GM12878 (cell line): Measurements from ENCODE around the gene PIGU. TPM values are rescaled to one million over a fixed set of nuclear protein-coding genes. Genes with fewer than 3 reads are reported as not detected.

Experiments used
- ATAC-seq: fragments of 200-7000 bp; cut with Tn5 transposase; 3 replicates; pipeline ENCODE4 v1.9.1; 2020; ENCODE audit warnings: mild to moderate bottlenecking, moderate library complexity
- BruUV-seq: library from RNA; stranded (reverse); fragments of 400-500 nt; replicated peaks from 2 replicates; lab custom pipeline; 2021; lab: Mats Ljungman, UMichigan
- CTCF ChIA-PET: fragments of 300-600 bp; sonication (Branson Sonifier 250); formaldehyde crosslinking; extraction: SDS; loops from one replicate; lab custom pipeline; 2021; ENCODE audit warnings: inconsistent platforms; lab: Yijun Ruan, JAX
- POLR2A ChIA-PET: fragments of 350-600 bp; formaldehyde crosslinking; extraction: SDS; loops from one replicate; lab custom pipeline; 2021; ENCODE audit warnings: inconsistent platforms; lab: Charles Lee
- RAD21 ChIA-PET: fragments of 300-600 bp; sonication (Branson Sonifier 250); formaldehyde crosslinking; loops from one replicate; lab custom pipeline; 2023; ENCODE audit warnings: antibody characterized with exemption; ENCODE audit not compliant: unreplicated experiment; lab: Charles Lee
- SMC1A ChIA-PET: fragments of 300-600 bp; sonication (Branson Sonifier 250); formaldehyde crosslinking; loops from one replicate; lab custom pipeline; 2023; ENCODE audit not compliant: unreplicated experiment, uncharacterized antibody; lab: Charles Lee
- DNase-seq: peaks from one replicate; pipeline ENCODE4 v3.0.0-alpha.2; 2011; ENCODE audit warnings: low read depth, low spot score
- FAIRE-seq: peaks from 3 replicates; lab custom pipeline; 2011; peaks lifted over from hg19 to GRCh38; lab: Jason Lieb, UNC
- H2AFZ ChIP-seq: 2 replicates; pipeline ENCODE4 v1.6.0; 2011; ENCODE audit warnings: low read depth, low read length, control low read depth; ENCODE audit not compliant: control insufficient read depth
- H3K27ac ChIP-seq: 2 replicates; pipeline ENCODE4 v1.5.1; 2011; ENCODE audit warnings: control low read depth; ENCODE audit not compliant: control insufficient read depth, insufficient read depth
- H3K27me3 ChIP-seq, 2 experiments: replicated peaks in 1 of 2; 2 replicates each; pipeline versions ENCODE4 v1.6.0 to v1.6.1; 2011; ENCODE audit warnings: low read length in 1 of 2; ENCODE audit not compliant: control insufficient read depth in 2 of 2, insufficient read depth in 2 of 2
- H3K36me3 ChIP-seq, 2 experiments: 2 replicates each; pipeline ENCODE4 v1.5.1; 2011; ENCODE audit warnings: low read length in 1 of 2; ENCODE audit not compliant: control insufficient read depth in 2 of 2, insufficient read depth in 2 of 2
- H3K4me1 ChIP-seq: 2 replicates; pipeline ENCODE4 v1.6.1; 2011; ENCODE audit warnings: mild to moderate bottlenecking, low read length, moderate library complexity, mixed read lengths; ENCODE audit not compliant: control insufficient read depth, insufficient read depth
- H3K4me2 ChIP-seq: 2 replicates; pipeline ENCODE4 v1.6.0; 2011; ENCODE audit warnings: control low read depth; ENCODE audit not compliant: control insufficient read depth, insufficient read depth
- H3K4me3 ChIP-seq: fragments of 200-600 bp; sonication (generic); 2 replicates; pipeline ENCODE4 v1.5.1; 2016
- H3K79me2 ChIP-seq: 2 replicates; pipeline ENCODE4 v1.6.0; 2011; ENCODE audit warnings: low read length; ENCODE audit not compliant: control insufficient read depth, insufficient read depth
- H3K9ac ChIP-seq: 2 replicates; pipeline ENCODE4 v1.8.0; 2011; ENCODE audit warnings: low read length, control low read depth, mixed read lengths; ENCODE audit not compliant: control insufficient read depth, insufficient read depth
- H3K9me3 ChIP-seq: replicated peaks from 3 replicates; pipeline ENCODE4 v1.5.1; 2011; ENCODE audit warnings: mild to moderate bottlenecking, low read length; ENCODE audit not compliant: control insufficient read depth, insufficient read depth
- H4K20me1 ChIP-seq: 2 replicates; pipeline ENCODE4 v1.6.0; 2011; ENCODE audit not compliant: control insufficient read depth, insufficient read depth
- BACH1 ChIP-seq: fragments of 450-650 bp; IDR thresholded peaks from 2 replicates; pipeline ENCODE4 v1.6.1; 2017; ENCODE audit warnings: mild to moderate bottlenecking, borderline replicate concordance
- BRCA1 ChIP-seq: IDR thresholded peaks from 2 replicates; pipeline ENCODE4 v1.6.1; 2011; ENCODE audit warnings: low read depth, low read length, improper control_type of control experiment
- CEBPB ChIP-seq, 2 experiments: fragments of 150-350 bp in 1 of 2; IDR thresholded peaks; 2 replicates each; pipeline ENCODE4 v1.6.1; 2012 to 2014; ENCODE audit warnings: low read depth in 2 of 2, low read length in 2 of 2, borderline replicate concordance in 1 of 2, inconsistent platforms in 1 of 2
- CEBPZ ChIP-seq: fragments of 150-350 bp; IDR thresholded peaks from 2 replicates; pipeline ENCODE4 v1.6.1; 2016; ENCODE audit warnings: low read depth, low read length
- CUX1 ChIP-seq: IDR thresholded peaks from 2 replicates; pipeline ENCODE4 v1.6.1; 2012; ENCODE audit warnings: improper control_type of control experiment, low read depth, low read length; ENCODE audit not compliant: insufficient replicate concordance
- IRF5 ChIP-seq: fragments of 450-650 bp; IDR thresholded peaks from 2 replicates; pipeline ENCODE4 v1.6.1; 2017; ENCODE audit warnings: borderline replicate concordance
- RUNX3 ChIP-seq: IDR thresholded peaks from 2 replicates; pipeline ENCODE4 v1.6.1; 2012; ENCODE audit warnings: low read length, inconsistent platforms
- WGBS: methylation state at CpG from one replicate; pipeline ENCODE4 v1.1.6; 2016; ENCODE audit warnings: low lambda C conversion rate; ENCODE audit not compliant: insufficient replicate concordance, insufficient coverage; ENCODE audit errors: missing lambda C conversion rate; 5-methylcytosine and 5-hydroxymethylcytosine counted together
- in situ Hi-C: fragments of 300-500 bp; cut with MboI; formaldehyde crosslinking; loops from 9 replicates; pipeline ENCODE4 v1.14.3; 2018; ENCODE audit warnings: mixed read lengths
- intact Hi-C: fragments of 100-400 bp; cut with micrococcal nuclease; formaldehyde crosslinking; loops from one replicate; pipeline ENCODE4 v1.14.2; 2022; ENCODE audit not compliant: unreplicated experiment
- polyA plus RNA-seq, 11 experiments: library from polyadenylated mRNA; depleted of rRNA in 4 of 11; unstranded in 6 of 11; stranded (reverse) in 5 of 11; fragments of >200 nt; fragmentation: Nextera tagmentation in 4 of 11; fragmentation: Illumina TruSeq in 1 of 11; extraction: Ambion mirVana in 4 of 11; extraction: Trizol in 1 of 11; gene quantifications; 1 replicate in 1 of 11; 2 replicates in 10 of 11; pipeline versions ENCODE4 v1.2.1 to v1.2.3, GENCODE V29; 2011 to 2016; ENCODE audit warnings: inconsistent platforms in 2 of 11, missing spikeins in 2 of 11, low read depth in 1 of 11
- total RNA-seq, 4 experiments: library from RNA; depleted of rRNA in 3 of 4; stranded (reverse); fragments of >200 nt in 3 of 4; fragmentation: Illumina TruSeq in 1 of 4; extraction: Trizol in 1 of 4; gene quantifications; 2 replicates each; pipeline versions ENCODE4 v1.2.1 to v1.2.3, GENCODE V29; 2013 to 2021

The PIGU gene
- total and polyA plus RNA-seq, 10 of the 15 experiments (the other 5 are each of a cell fraction or from before 2014, with no cell fraction given): 4.1 to 88.2 (median 25.0) TPM

- Histone ChIP-seq H3K27ac (no peak overlapping the region), H2AFZ (no peak overlapping the region), H3K79me2 (no peaks in the 10 kb centered on the region), H3K27me3 (no peaks in the 10 kb centered on the region), H3K4me2 (no peak overlapping the region), H3K36me3 (peaks cover 9% of the 10 kb centered on the region in 2 experiments; a peak in 3 of 4 replicates), H3K4me3 (no peak overlapping the region), H3K9me3 (no peaks in the 10 kb centered on the region), H4K20me1 (no peaks in the 10 kb centered on the region), H3K9ac (no peak overlapping the region), H3K4me1 (peaks cover 4% of the 10 kb centered on the region; the same call in 1 of the 2 replicates)
- RAD21 ChIA-PET: interaction anchor here (0.6 to 1.2 kb wide), 3 partner anchors 166 to 228 kb away, joined by 3 to 6 read pairs (median 4); no protein-coding TSS in a partner anchor
- TF ChIP-seq RUNX3 (no peak), BACH1 (no peak), CEBPB (IDR thresholded peaks at IDR 0.05; ENCODE audit: borderline replicate concordance in 1 of 2, low read depth in 2 of 2, low read length in 2 of 2) (no peak), CUX1 (no peak), BRCA1 (no peak), IRF5 (no peak), CEBPZ (no peak)
- CTCF ChIA-PET: interaction anchor here (1.5 kb wide), 1 partner anchor 230 kb away, joined by 4 read pairs; no protein-coding TSS in a partner anchor
- DNase-seq (no peak), ATAC-seq (no peak), FAIRE-seq (no peak)
- POLR2A ChIA-PET: no interaction called here
- intact Hi-C loops: no loop called here
- in situ Hi-C loops: no loop called here
- whole genome bisulfite sequencing: 59% methylated on average over 6 of the region's 6 CpGs
- BruUV-seq: no TSS peak
- SMC1A ChIA-PET: interaction anchor here (3.3 kb wide), 1 partner anchor 165 kb away, joined by 10 read pairs; no protein-coding TSS in a partner anchor
Measured at GRCh38 chr20:34542439-34542838, 134.5 kb downstream of the PIGU start.
